ENCODE results near the gene CNPY4.
A peak's percentile ranks its signal among the peaks of the same experiment; 100 is the strongest.

Gene CNPY4

GRCh38 chr7:100152937-100153666 lies 33.7 kb downstream of the CNPY4 start:
- no peak for DNase-seq

GRCh38 chr7:100153708-100154535 lies 34.5 kb downstream of the CNPY4 start:
- DNase-seq, result no peak

- DNase-seq, result no peak
These were observed 35.4 kb downstream of the CNPY4 start for GRCh38 chr7:100154651-100155491.

- no peak for DNase-seq
These were observed 36.3 kb downstream of the CNPY4 start for GRCh38 chr7:100155553-100156317.

- no peak for DNase-seq
These were observed 37.1 kb downstream of the CNPY4 start for GRCh38 chr7:100156331-100157068.

GRCh38 chr7:100157069-100157333 lies 37.6 kb downstream of the CNPY4 start:
- no peak for DNase-seq

GRCh38 chr7:100157334-100158228 lies 38.1 kb downstream of the CNPY4 start:
- no peak for DNase-seq

- DNase-seq, result peak; percentile 93
These were observed 39.0 kb downstream of the CNPY4 start, which contains the start of gene TRAPPC14 for GRCh38 chr7:100158229-100159098. Gene TRAPPC14, minus strand, starts transcription at chr7:100158723. Its CDS starts 224 bp downstream, at chr7:100158499.

- DNase-seq, result no peak
These were observed 39.7 kb downstream of the CNPY4 start for GRCh38 chr7:100159099-100159623.

GRCh38 chr7:100160067-100160466 lies 40.6 kb downstream of the CNPY4 start:
- DNase-seq, result no peak

- DNase-seq, result no peak
These were observed 43.6 kb downstream of the CNPY4 start for GRCh38 chr7:100163006-100163531.

GRCh38 chr7:100163871-100164270 lies 44.4 kb downstream of the CNPY4 start:
- no peak for DNase-seq

GRCh38 chr7:100166317-100166940 lies 47.0 kb downstream of the CNPY4 start:
- no peak for DNase-seq

GRCh38 chr7:100166970-100167911 lies 47.8 kb downstream of the CNPY4 start:
- no peak for DNase-seq

GRCh38 chr7:100167912-100168323 lies 48.5 kb downstream of the CNPY4 start:
- DNase-seq, result no peak

- no peak for DNase-seq
These were observed 49.9 kb downstream of the CNPY4 start for GRCh38 chr7:100169147-100169850.
